HepG2 (cell line): ENCODE results near the gene E2F1. TPM values are rescaled to one million over a fixed set of nuclear protein-coding genes. Genes with fewer than 3 reads are reported as not detected.

Experiments
- CHD4 ChIP-seq: fragments of 200-600 bp; sonication (generic); IDR thresholded peaks from 2 replicates; pipeline ENCODE4 v1.7.0; 2017; ENCODE audit warnings: mild to moderate bottlenecking, low read length, borderline replicate concordance
- ESRRA ChIP-seq: sonication (generic); formaldehyde crosslinking; IDR thresholded peaks from 2 replicates; pipeline ENCODE4 v1.5.1; 2020; ENCODE audit warnings: mild to moderate bottlenecking, low read depth, missing genetic modification reagents
- FOXA1 ChIP-seq, 2 experiments: fragments of 450-650 bp in 1 of 2; sonication (generic) in 1 of 2; formaldehyde crosslinking in 1 of 2; IDR thresholded peaks; 2 replicates each; pipeline versions ENCODE4 v1.4.0 to v1.6.1; 2016 to 2020; ENCODE audit warnings: missing genetic modification reagents in 1 of 2
- FOXO1 ChIP-seq: sonication (generic); formaldehyde crosslinking; IDR thresholded peaks from 2 replicates; pipeline ENCODE4 v1.4.0; 2020; ENCODE audit warnings: missing genetic modification reagents
- GATAD2A ChIP-seq: IDR thresholded peaks from 2 replicates; pipeline ENCODE4 v1.6.1; 2016
- HNRNPUL1 ChIP-seq: fragments of 200-400 bp; formaldehyde crosslinking; IDR thresholded peaks from 2 replicates; pipeline ENCODE4 v1.6.1; 2017; ENCODE audit warnings: low read depth, mild to moderate bottlenecking, low read length, moderate library complexity
- IKZF5 ChIP-seq: IDR thresholded peaks from 2 replicates; pipeline ENCODE4 v1.6.1; 2018; ENCODE audit warnings: missing genetic modification reagents, mild to moderate bottlenecking, missing compliant biosample characterization
- NR2F2 ChIP-seq: IDR thresholded peaks from 2 replicates; pipeline ENCODE4 v1.6.1; 2012; ENCODE audit warnings: low read depth, inconsistent platforms, borderline replicate concordance
- PHF21A ChIP-seq: sonication (generic); formaldehyde crosslinking; IDR thresholded peaks from 2 replicates; pipeline ENCODE4 v1.5.0; 2020; ENCODE audit warnings: mild to moderate bottlenecking, missing genetic modification reagents
- PPARG ChIP-seq: conservative IDR thresholded peaks from 2 replicates; pipeline ENCODE4 v1.6.1; 2016; ENCODE audit warnings: missing biosample characterization, missing genetic modification reagents
- SIN3B ChIP-seq: fragments of 150-350 bp; IDR thresholded peaks from 2 replicates; pipeline ENCODE4 v1.6.1; 2014; ENCODE audit warnings: low read length
- SP4 ChIP-seq: sonication (generic); formaldehyde crosslinking; IDR thresholded peaks from 2 replicates; pipeline ENCODE4 v1.8.1; 2023; ENCODE audit warnings: mild to moderate bottlenecking, missing genetic modification reagents
- TFDP1 ChIP-seq: IDR thresholded peaks from 2 replicates; pipeline ENCODE4 v1.6.1; 2016; ENCODE audit warnings: missing compliant biosample characterization, missing genetic modification reagents, borderline replicate concordance
- ZBTB7B ChIP-seq: sonication (generic); formaldehyde crosslinking; IDR thresholded peaks from 2 replicates; pipeline ENCODE4 v1.4.0; 2020; ENCODE audit warnings: missing genetic modification reagents
- ZKSCAN1 ChIP-seq: fragments of 150-350 bp; IDR thresholded peaks from 2 replicates; pipeline ENCODE4 v1.6.1; 2014; ENCODE audit warnings: low read length
- ZMYM2 ChIP-seq: sonication (generic); formaldehyde crosslinking; IDR thresholded peaks from 2 replicates; pipeline ENCODE4 v1.8.0; 2022; ENCODE audit warnings: mild to moderate bottlenecking, missing genetic modification reagents
- ZNF430 ChIP-seq: sonication (generic); formaldehyde crosslinking; IDR thresholded peaks from 2 replicates; pipeline ENCODE4 v1.9.0; 2021; ENCODE audit warnings: mild to moderate bottlenecking, missing genetic modification reagents
- ZNF44 ChIP-seq: sonication (generic); formaldehyde crosslinking; IDR thresholded peaks from 2 replicates; pipeline ENCODE4 v1.5.1; 2020; ENCODE audit warnings: mild to moderate bottlenecking, missing genetic modification reagents
- ZNF576 ChIP-seq: sonication (generic); formaldehyde crosslinking; IDR thresholded peaks from 2 replicates; pipeline ENCODE4 v1.4.0; 2020; ENCODE audit warnings: mild to moderate bottlenecking, missing genetic modification reagents
- ZNF598 ChIP-seq: sonication (generic); formaldehyde crosslinking; IDR thresholded peaks from 2 replicates; pipeline ENCODE4 v1.5.1; 2020; ENCODE audit warnings: mild to moderate bottlenecking, missing genetic modification reagents, borderline replicate concordance
- ZNF652 ChIP-seq: IDR thresholded peaks from 2 replicates; pipeline ENCODE4 v1.6.1; 2016; ENCODE audit warnings: low read depth, borderline replicate concordance
- ZNF768 ChIP-seq: sonication (generic); formaldehyde crosslinking; IDR thresholded peaks from 2 replicates; pipeline ENCODE4 v1.4.0; 2020; ENCODE audit warnings: missing genetic modification reagents
- ZNF878 ChIP-seq: sonication (generic); formaldehyde crosslinking; IDR thresholded peaks from 2 replicates; pipeline ENCODE4 v1.8.1; 2023; ENCODE audit warnings: mild to moderate bottlenecking, missing genetic modification reagents, moderate library complexity
- polyA plus RNA-seq, 8 experiments: library from polyadenylated mRNA; depleted of rRNA in 3 of 8; stranded (reverse) in 7 of 8; unstranded in 1 of 8; fragments of >200 nt; fragmentation: Illumina TruSeq in 4 of 8; extraction: Trizol in 4 of 8; gene quantifications; 2 replicates each; pipeline versions ENCODE4 v1.2.1 to v1.2.3, GENCODE V29; 2011 to 2016; ENCODE audit warnings: low read depth in 4 of 8, missing spikeins in 1 of 8, mixed read lengths in 1 of 8; ENCODE audit not compliant: insufficient read depth in 1 of 8
- total RNA-seq, 5 experiments: library from RNA; depleted of rRNA; stranded (reverse); fragments of >200 nt; fragmentation: Illumina TruSeq; extraction: Trizol; gene quantifications; 2 replicates each; pipeline ENCODE4 v1.2.3, GENCODE V29; 2016; ENCODE audit warnings: low read depth in 1 of 5
- TF ChIP-seq, protein P1 (sequence below): sonication (generic); formaldehyde crosslinking; IDR thresholded peaks from 2 replicates; pipeline ENCODE4 v1.4.0; 2020; ENCODE audit warnings: missing genetic modification reagents

The E2F1 gene
- total and polyA plus RNA-seq, 2 of the 13 experiments (the other 11 are each of a cell fraction or from before 2014, with no cell fraction given): 25.5 to 39.4 TPM

DNA sequence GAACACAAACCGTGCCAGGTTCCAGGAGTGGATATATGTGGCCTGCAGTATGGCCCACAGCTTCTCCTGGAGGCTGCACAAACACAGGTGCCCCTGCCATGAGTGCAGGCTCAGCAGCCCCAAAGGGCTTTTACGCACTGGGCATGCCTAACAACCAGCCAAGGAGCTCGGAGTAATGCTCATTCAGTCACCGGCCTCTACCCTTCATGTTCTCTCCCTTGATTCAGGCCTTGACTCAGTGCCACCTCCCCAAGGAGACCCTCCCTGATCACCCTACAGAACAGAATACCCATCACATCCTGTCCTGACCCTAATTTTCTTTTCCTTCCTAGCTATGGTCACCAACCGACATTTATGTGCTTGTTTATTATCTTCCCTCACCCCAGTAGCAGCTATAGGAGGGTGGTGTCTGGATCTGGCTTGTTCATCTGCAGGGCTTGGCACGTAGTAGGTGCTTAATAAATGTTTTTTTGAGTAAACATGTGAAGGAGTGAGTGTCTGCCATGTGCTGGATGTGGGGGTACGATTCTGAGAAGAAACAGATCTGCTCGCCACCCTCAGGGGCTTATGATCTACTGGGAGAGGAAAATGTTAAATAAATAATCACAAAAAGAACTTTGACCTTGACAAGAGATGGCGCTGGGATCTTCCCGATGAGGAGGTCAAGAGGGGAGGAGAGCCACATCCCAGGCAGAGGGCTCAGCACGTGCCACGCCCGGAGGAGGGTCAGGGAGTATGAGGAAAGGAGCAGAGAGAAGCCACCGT is 24.7 kb upstream of the E2F1 start (continued):
- peak; percentile 76; the same call in 1 of the 2 replicates for TF ChIP-seq ZNF878 (CRISPR knock-in tag)
- no peak for TF ChIP-seq HNRNPUL1
- 0 out of 2 replicates have a peak, but pooled peaks have one; percentile 65 for TF ChIP-seq ZNF598 (CRISPR knock-in tag)
- peak; percentile 49; the same call in 1 of the 2 replicates for TF ChIP-seq ESRRA (CRISPR knock-in tag)
- TF ChIP-seq ZNF768 (CRISPR knock-in tag): 0 out of 2 replicates have a peak, but pooled peaks have one; percentile 26
- TF ChIP-seq ZNF44: no peak
- TF ChIP-seq CHD4: 0 out of 2 replicates have a peak, but pooled peaks have one; percentile 17
- TF ChIP-seq PPARG (CRISPR knock-in tag): no peak
- TF ChIP-seq PHF21A (CRISPR knock-in tag): peak; percentile 21; the same call in 1 of the 2 replicates
- peak; percentile 67 for TF ChIP-seq NR2F2
- TF ChIP-seq SP4 (CRISPR knock-in tag): peak; percentile 49; the same call in 1 of the 2 replicates
- TF ChIP-seq ZBTB7B: 0 out of 2 replicates have a peak, but pooled peaks have one; percentile 16
- 0 out of 2 replicates have a peak, but pooled peaks have one; percentile 35 for TF ChIP-seq ZMYM2
- no peak for TF ChIP-seq ZNF576 (CRISPR knock-in tag)
- no peak for TF ChIP-seq FOXA1 (IDR thresholded peaks at IDR 0.05)
- TF ChIP-seq FOXA1 (CRISPR knock-in tag; IDR thresholded peaks at IDR 0.05): 0 out of 2 replicates have a peak, but pooled peaks have one; percentile 22
- peak; percentile 94 for TF ChIP-seq ZKSCAN1
- TF ChIP-seq, protein P1, sequence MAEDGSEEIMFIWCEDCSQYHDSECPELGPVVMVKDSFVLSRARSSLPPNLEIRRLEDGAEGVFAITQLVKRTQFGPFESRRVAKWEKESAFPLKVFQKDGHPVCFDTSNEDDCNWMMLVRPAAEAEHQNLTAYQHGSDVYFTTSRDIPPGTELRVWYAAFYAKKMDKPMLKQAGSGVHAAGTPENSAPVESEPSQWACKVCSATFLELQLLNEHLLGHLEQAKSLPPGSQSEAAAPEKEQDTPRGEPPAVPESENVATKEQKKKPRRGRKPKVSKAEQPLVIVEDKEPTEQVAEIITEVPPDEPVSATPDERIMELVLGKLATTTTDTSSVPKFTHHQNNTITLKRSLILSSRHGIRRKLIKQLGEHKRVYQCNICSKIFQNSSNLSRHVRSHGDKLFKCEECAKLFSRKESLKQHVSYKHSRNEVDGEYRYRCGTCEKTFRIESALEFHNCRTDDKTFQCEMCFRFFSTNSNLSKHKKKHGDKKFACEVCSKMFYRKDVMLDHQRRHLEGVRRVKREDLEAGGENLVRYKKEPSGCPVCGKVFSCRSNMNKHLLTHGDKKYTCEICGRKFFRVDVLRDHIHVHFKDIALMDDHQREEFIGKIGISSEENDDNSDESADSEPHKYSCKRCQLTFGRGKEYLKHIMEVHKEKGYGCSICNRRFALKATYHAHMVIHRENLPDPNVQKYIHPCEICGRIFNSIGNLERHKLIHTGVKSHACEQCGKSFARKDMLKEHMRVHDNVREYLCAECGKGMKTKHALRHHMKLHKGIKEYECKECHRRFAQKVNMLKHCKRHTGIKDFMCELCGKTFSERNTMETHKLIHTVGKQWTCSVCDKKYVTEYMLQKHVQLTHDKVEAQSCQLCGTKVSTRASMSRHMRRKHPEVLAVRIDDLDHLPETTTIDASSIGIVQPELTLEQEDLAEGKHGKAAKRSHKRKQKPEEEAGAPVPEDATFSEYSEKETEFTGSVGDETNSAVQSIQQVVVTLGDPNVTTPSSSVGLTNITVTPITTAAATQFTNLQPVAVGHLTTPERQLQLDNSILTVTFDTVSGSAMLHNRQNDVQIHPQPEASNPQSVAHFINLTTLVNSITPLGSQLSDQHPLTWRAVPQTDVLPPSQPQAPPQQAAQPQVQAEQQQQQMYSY: no peak
- no peak for TF ChIP-seq ZNF430 (CRISPR knock-in tag)
- TF ChIP-seq GATAD2A (CRISPR knock-in tag): peak; percentile 85; the same call in 1 of the 2 replicates
- TF ChIP-seq TFDP1: no peak
- 0 out of 2 replicates have a peak, but pooled peaks have one; percentile 41 for TF ChIP-seq ZNF652
- TF ChIP-seq IKZF5 (CRISPR knock-in tag): 0 out of 2 replicates have a peak, but pooled peaks have one; percentile 23
- TF ChIP-seq SIN3B: no peak
- 0 out of 2 replicates have a peak, but pooled peaks have one; percentile 18 for TF ChIP-seq FOXO1 (CRISPR knock-in tag)
